NOMO-1 treated with DMSO at 0.1 percent for 48 hours (cell line): ENCODE results near the gene C3orf33.

ENCODE experiments used
- DNase-seq: peaks from one replicate; lab custom pipeline; 2025; ENCODE audit not compliant: unreplicated experiment; lab: John Stamatoyannopoulos, UW

Gene C3orf33

DNA sequence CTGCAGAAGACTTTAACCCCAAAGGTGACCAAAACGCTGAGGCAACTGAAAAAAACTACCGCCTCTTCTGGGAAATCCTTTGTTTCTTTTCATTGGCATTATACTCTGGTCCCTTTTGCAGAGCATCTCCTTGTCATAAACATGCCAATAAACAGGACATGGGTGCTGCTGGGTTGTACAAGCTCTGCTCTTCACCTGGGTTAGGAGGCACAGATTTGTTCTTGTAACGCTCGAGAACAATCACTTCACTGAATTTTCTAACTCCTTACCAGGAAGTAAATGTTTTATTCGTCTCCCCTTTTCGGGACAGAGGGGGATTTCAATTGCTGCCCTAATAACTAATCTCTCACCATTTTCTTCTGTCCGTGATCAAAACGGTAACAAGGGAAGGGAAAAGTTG is 62.5 kb downstream of the C3orf33 start:
- no peak for DNase-seq

DNA sequence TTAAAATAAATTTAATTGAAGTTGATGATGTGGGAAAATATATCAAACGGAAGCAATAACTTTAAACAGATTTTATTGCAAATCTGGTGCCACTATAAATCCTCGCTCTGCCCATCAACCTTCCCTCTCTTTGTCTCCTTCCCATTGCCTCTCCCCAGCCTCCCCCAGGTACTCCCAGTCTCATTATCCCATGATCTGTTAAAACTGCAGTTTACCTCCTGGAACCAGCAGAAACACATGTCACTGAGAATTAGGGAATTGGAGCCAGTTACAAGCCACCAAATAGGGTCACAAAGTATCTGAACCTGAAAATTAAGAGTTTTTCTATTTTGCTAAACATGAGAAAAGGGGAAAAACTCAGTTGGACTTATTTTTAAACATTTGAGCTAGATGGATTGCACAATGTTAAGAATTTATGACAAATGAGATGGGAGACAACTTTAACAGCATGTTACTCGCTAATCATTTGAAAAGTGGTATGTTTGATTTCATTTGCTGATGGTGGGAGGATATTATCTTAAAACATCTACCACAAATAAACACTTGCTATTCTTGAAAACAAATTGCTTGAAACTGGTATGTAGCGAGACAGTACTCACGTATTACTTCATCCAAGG is 63.6 kb downstream of the C3orf33 start:
- no peak for DNase-seq

DNA sequence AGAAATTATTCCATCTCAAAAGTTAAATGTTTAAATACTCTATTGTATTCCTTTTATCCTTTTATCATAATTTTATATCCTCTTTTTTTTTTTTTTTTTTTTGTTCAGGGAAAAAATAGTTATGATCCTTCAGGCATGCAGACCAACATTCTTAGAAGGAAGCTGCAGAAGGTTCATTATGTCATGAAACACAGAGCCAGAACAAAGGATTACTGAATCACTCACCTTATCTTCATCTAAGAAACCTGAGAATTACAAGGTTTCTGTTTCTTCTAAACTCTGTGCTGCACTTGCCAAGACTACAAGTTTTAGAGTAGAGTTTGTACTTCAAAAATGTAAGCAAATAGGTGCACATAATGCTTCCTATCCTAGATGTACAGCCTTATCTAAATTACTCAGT is 64.5 kb downstream of the C3orf33 start:
- DNase-seq = no peak

DNA sequence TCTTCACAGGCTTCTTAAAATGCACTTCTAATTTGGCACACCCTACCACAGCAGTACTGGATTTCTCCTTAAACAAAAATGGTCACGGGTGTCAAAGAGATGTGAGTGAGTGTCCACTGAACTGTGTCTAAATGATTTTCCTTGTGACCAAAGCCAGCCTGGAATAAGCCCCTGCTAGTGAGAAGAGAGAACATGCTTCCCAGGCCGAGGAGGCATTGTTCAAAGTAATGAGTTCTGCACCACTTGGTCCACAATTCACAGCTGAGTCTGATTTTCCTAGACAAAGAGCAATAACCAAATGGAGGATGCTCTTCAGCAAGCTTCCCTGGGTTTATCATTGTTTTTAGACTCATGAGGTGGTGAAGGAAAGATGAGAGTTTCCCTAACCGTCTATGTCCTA is 65.0 kb downstream of the C3orf33 start:
- DNase-seq = no peak

DNA sequence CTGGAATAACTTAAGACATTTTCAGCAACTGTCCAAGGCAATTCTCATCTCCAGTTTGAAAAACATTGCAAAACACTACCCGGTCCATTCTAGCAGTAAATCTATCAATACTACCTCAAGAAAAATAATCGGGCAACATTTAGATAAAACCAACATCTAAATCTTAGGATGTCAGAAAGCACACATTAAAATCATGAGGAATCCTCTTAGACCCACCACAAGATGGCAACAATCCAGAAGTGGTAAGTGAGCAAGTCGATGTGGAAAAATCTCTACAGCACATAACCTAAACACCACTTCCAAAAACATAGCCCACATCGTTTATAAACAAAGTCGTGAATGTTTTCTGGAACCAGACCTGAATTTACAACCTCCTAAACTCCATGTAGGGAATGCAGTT is 66.9 kb downstream of the C3orf33 start:
- no peak for DNase-seq

DNA sequence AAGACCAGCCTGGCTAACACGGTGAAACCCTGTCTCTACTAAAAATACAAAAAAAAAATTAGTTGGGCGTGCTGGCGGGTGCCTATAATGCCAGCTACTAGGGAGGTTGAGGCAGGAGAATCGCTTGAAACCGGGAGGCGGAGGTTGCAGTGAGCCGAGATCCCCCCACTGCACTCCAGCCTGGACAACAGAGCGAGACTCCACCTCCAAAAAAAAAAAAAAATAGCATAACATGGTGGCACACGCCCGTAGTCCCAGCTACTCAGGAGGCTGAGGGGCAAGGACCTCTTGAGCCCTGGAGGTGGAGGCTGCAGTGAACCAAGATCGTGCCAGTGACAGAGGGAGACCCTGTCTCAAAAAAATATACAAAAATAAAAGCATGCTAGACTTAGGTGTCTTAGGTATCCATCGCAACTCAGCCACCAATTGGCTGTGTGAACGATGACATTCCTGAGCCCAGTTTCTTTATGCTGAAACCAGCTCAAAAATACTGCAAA is 67.5 kb downstream of the C3orf33 start:
- no peak for DNase-seq

DNA sequence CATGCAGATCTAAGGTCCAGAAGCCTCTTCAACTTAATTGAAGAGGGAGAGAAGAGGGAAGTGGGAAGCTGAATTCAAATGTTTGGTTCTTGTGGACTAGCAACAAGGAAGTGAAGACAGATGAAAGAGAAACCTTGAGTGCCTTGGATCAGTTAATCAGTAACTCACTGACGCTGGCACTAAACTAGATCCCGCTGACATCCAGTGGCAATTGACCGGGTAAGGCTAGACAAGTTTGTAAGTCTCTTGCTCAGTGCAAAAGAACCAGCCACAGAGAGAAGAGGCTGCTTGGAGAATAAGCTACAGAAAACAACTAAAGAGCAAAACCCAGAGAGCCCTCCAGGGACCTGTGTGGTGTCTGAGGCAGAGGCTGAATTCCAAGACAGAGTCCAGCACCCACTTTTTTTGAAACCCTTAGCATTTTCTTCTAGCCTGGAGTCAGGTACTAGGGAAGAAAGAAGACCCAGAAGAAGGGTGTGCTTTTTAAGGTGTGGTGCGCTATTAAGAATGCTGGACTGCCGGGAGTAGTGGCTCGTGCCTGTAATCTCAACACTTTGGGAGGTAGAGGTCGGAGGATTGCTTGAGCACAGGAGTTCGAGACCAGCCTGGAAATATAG is 68.1 kb downstream of the C3orf33 start:
- DNase-seq = peak; percentile 85

DNA sequence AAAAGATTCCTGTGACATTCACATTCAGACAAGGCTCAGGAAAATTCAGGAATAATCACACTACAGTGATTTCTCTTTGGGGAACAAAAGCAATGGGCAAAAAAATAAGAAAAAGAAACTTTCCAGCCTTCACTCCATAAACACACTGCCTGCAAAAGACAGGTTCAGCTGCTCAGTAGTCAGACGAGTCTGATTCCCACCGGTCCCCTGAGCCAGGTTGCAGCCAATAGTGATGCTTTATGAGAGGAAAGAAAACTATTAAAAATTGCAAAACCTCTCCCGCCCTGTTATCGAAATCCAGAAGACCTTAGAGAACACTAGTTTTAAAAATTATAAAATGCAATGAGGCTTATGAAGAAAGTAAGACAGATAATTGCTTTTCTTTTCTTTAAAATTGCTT is 69.7 kb downstream of the C3orf33 start:
- no peak for DNase-seq

DNA sequence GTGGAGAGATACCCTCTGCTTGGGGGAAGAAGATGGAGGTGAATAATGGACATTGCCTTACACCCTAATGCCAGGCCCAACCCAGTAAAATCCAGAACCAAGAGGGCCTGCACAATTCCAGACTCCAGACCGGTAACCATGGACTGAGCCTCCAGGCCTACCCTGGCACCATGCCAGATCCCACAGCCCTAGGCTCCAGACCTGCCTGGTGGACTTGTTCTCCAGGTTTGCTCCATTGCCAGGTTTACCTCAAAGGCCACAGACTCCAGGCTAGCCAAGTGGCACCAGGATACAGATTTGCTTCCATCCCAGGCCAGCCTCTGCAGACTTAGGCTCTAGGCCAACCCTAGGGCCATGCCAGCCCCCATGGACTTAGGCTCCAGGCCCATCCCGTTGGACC is 75.2 kb downstream of the C3orf33 start:
- DNase-seq = no peak

DNA sequence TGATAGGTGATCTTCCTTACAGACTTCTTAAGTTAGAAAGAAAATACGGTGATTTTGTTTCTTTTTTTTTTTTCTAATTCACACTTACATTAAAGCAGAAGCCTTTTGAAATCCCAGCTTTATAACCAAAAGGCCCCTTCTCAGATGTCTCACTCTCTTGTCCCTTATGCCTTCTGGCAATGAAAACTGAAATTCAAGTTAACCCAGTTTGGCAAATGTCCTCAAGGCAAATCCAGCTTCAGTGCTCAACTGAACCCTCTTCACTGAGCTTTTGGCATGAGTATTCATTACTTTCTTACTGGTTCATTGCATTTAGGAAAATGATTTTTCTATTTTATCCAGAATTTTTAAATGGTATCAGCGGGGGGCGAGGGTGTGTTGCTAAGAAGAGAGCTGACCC is 78.2 kb downstream of the C3orf33 start:
- DNase-seq = no peak

DNA sequence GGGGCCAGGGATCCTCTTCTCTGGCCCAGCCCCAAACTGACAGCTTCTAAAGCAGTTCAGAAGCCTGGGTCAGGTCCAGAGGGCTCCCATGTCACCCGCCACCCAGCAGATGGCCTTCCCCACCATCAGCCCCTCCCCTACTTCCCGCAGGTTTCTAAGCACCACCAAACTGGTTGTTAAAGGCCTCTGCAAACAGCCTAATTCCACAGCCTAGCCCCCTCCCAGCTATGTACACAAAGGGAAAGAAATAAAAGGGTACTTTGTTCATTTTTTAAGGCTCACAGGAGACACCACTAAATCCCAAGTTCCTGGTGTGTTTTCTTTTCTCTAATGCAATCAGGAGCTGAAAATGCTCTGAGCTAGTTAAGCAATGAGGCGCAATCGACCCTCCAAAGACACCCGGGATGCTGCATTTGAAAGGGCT is 91.8 kb downstream of the C3orf33 start:
- no peak for DNase-seq
